ENCODE results near the gene GAK. TPM values are rescaled to one million over a fixed set of nuclear protein-coding genes. Genes with fewer than 3 reads are reported as not detected.
"Not testable (repeated sequence)": the region's sequence is repeated elsewhere in the genome, so short reads cannot be mapped to it uniquely, and the experiment has no call there.

The GAK gene
- total RNA-seq, 4 donors from 2014 or later: 34.9 to 48.3 (median 44.5) TPM

DNA sequence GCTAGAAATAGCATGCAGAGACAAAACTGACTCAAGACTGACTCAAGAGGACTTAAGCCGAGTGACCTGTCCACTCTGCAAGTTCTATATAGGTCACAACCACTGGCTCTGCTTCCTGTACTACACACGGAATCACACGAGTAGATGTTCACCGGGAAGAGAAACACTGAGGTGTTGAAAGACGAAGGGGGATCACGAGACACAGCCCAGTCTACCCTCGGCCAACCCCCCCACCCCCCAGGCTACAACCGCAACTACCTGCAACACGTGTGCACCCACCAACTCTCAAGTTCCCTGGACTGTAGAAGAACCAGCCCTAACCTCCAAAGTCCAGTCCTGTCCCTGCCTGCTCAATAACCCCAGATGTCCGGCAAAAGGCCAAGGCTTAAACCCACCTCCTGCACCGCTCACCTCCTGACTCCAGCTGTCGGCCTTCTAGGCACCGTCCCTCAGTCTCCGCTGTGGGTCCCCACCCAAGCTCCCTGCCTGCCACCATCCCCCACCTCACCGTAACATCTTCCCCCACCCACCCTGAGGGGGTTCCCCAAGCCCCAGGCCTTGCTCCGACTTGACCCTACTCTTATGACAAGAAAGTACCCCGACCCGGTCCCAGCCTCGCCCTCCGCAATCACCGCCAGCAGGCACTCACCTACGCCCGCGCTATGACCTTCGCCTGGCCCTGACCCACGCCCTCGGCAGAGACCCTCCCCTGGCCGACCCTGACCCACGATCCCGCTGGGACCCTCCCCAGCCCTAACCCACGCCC lies 739 bp downstream of the GAK start:
- in situ Hi-C loops (cut with MboI; ENCODE audit: low sequenced_read_pairs in 4 of 4): no loop called here
- peak overlapping the region; percentile 90 to 97 (median 94) for H3K27ac ChIP-seq
- ATAC-seq (peak; percentile 70 to 83), DNase-seq (peak; percentile 42 to 56)
- peaks cover 30 to 39% of the 10 kb centered on the region in 2 donors for H3K4me1 ChIP-seq
- peak overlapping the region; percentile 85 to 97 (median 96) for H3K4me3 ChIP-seq
- intact Hi-C loops (cut with DNase I; ENCODE audit: low total_unique reads): loop anchor here (5.0 kb wide), 4 partner anchors 56 to 751 kb away; partner anchors contain the start of genes ATP5ME, FAM53A, IDUA and MYL5
- no peaks in the 10 kb centered on the region for H3K27me3 ChIP-seq
- TF ChIP-seq POLR2A (IDR thresholded peaks at IDR 0.05) (peak in 1 of 2 donors; percentile 43), CTCF (IDR thresholded peaks at IDR 0.05 in 4 of 5, conservative IDR thresholded peaks at IDR 0.05 in 1 of 5) (no peak)
- H3K36me3 ChIP-seq: no peaks in the 10 kb centered on the region
- no peaks in the 10 kb centered on the region for H3K9me3 ChIP-seq

- no peak for DNase-seq
- H3K9me3 ChIP-seq: no peaks in the 10 kb centered on the region
- H3K4me1 ChIP-seq: peaks cover 33 to 39% of the 10 kb centered on the region in 2 donors
- peak overlapping the region; percentile 90 to 97 (median 94) for H3K27ac ChIP-seq
- ATAC-seq: no peak
- no peaks in the 10 kb centered on the region for H3K36me3 ChIP-seq
- H3K4me3 ChIP-seq: peak overlapping the region; percentile 85 to 97 (median 96)
- in situ Hi-C loops (cut with MboI; ENCODE audit: low sequenced_read_pairs in 4 of 4): no loop called here
- no peaks in the 10 kb centered on the region for H3K27me3 ChIP-seq
- intact Hi-C loops (cut with DNase I; ENCODE audit: low total_unique reads): loop anchor here (5.0 kb wide), 4 partner anchors 56 to 751 kb away; partner anchors contain the start of genes ATP5ME, FAM53A, IDUA and MYL5
- no peak for TF ChIP-seq CTCF (IDR thresholded peaks at IDR 0.05 in 4 of 5, conservative IDR thresholded peaks at IDR 0.05 in 1 of 5)
- TF ChIP-seq POLR2A (IDR thresholded peaks at IDR 0.05): no peak
These were observed 1.3 kb downstream of the GAK start for GRCh38 chr4:930827-931193.

- TF ChIP-seq POLR2A (IDR thresholded peaks at IDR 0.05): no peak
- no peak for TF ChIP-seq CTCF (IDR thresholded peaks at IDR 0.05 in 4 of 5, conservative IDR thresholded peaks at IDR 0.05 in 1 of 5)
- Histone ChIP-seq H3K9me3 (no peaks in the 10 kb centered on the region), H3K4me3 (peak overlapping the region in 2 of 4 donors; percentile 97), H3K27ac (peak overlapping the region; percentile 90 to 97 (median 94)), H3K4me1 (peaks cover 33 to 39% of the 10 kb centered on the region in 2 donors), H3K27me3 (no peaks in the 10 kb centered on the region), H3K36me3 (no peaks in the 10 kb centered on the region)
- no peak for ATAC-seq
- intact Hi-C loops (cut with DNase I; ENCODE audit: low total_unique reads): loop anchor here (5.0 kb wide), 4 partner anchors 57 to 752 kb away; partner anchors contain the start of genes ATP5ME, FAM53A, IDUA and MYL5
- in situ Hi-C loops (cut with MboI; ENCODE audit: low sequenced_read_pairs in 4 of 4): no loop called here
- no peak for DNase-seq
These were observed 2.0 kb downstream of the GAK start for GRCh38 chr4:930028-930551.

GRCh38 chr4:929096-929765 lies 2.9 kb downstream of the GAK start:
- DNase-seq: no peak
- Histone ChIP-seq H3K27ac (peak overlapping the region in 1 of 4 donors; percentile 90), H3K4me1 (peaks cover 33 to 39% of the 10 kb centered on the region in 2 donors), H3K36me3 (no peaks in the 10 kb centered on the region), H3K9me3 (no peaks in the 10 kb centered on the region), H3K27me3 (no peaks in the 10 kb centered on the region), H3K4me3 (no peak overlapping the region)
- TF ChIP-seq POLR2A (IDR thresholded peaks at IDR 0.05) (no peak), CTCF (IDR thresholded peaks at IDR 0.05 in 4 of 5, conservative IDR thresholded peaks at IDR 0.05 in 1 of 5) (no peak)
- intact Hi-C loops (cut with DNase I; ENCODE audit: low total_unique reads): no loop called here
- ATAC-seq: no peak
- in situ Hi-C loops (cut with MboI; ENCODE audit: low sequenced_read_pairs in 4 of 4): no loop called here

- H3K9me3 ChIP-seq; DNase-seq; H3K36me3 ChIP-seq; in situ Hi-C loops (cut with MboI; ENCODE audit: low sequenced_read_pairs in 4 of 4); H3K4me3 ChIP-seq; intact Hi-C loops (cut with DNase I; ENCODE audit: low total_unique reads); ATAC-seq; H3K27ac ChIP-seq; H3K27me3 ChIP-seq: not testable (repeated sequence)
- H3K4me1 ChIP-seq: peaks cover 24 to 27% of the 10 kb centered on the region in 2 donors
These were observed 4.5 kb downstream of the GAK start for GRCh38 chr4:927566-927965.

All from gastrocnemius medialis (tissue), 4 donors.